OCI-LY1 (cell line): Measurements from ENCODE around the gene C11orf98.

ENCODE experiments used
- H2AFZ ChIP-seq: fragments of 200-600 bp; sonication (generic), shearing (Covaris generic); 2 replicates; pipeline ENCODE4 v1.6.0; 2014; ENCODE audit warnings: antibody characterized with exemption, mild to moderate bottlenecking, low read length
- H3F3A ChIP-seq: fragments of 200-600 bp; sonication (generic), shearing (Covaris generic); 2 replicates; pipeline ENCODE4 v1.6.0; 2014; ENCODE audit warnings: mild to moderate bottlenecking, antibody characterized with exemption, low read length, moderate library complexity; ENCODE audit not compliant: insufficient read depth
- H3K27ac ChIP-seq: fragments of 200-600 bp; sonication (generic); 2 replicates; pipeline ENCODE4 v1.5.1; 2014; ENCODE audit warnings: low read length, mixed run types, mild to moderate bottlenecking, low read depth; ENCODE audit not compliant: poor library complexity, severe bottlenecking
- H3K27me3 ChIP-seq: fragments of 200-600 bp; sonication (generic); 2 replicates; pipeline ENCODE4 v1.6.0; 2014; ENCODE audit warnings: antibody characterized with exemption, mild to moderate bottlenecking, low read length, moderate library complexity; ENCODE audit not compliant: insufficient read depth
- H3K36me3 ChIP-seq: fragments of 200-600 bp; sonication (generic); 2 replicates; pipeline ENCODE4 v1.6.1; 2014; ENCODE audit warnings: mild to moderate bottlenecking, antibody characterized with exemption, low read length, moderate library complexity, mixed read lengths; ENCODE audit not compliant: insufficient read depth
- H3K4me1 ChIP-seq: fragments of 200-600 bp; sonication (generic); 2 replicates; pipeline ENCODE4 v1.5.1; 2014; ENCODE audit warnings: mild to moderate bottlenecking, low read length, moderate library complexity; ENCODE audit not compliant: insufficient read depth, severe bottlenecking
- H3K4me2 ChIP-seq: fragments of 200-600 bp; sonication (generic), shearing (Covaris generic); 2 replicates; pipeline ENCODE4 v1.6.1; 2014; ENCODE audit warnings: low read length
- H3K4me3 ChIP-seq: fragments of 200-600 bp; sonication (generic); 2 replicates; pipeline ENCODE4 v1.5.1; 2014; ENCODE audit warnings: low read length, low read depth, mild to moderate bottlenecking, mixed read lengths; ENCODE audit not compliant: poor library complexity, severe bottlenecking
- H3K79me2 ChIP-seq: fragments of 200-600 bp; shearing (Covaris generic); 2 replicates; pipeline ENCODE4 v1.6.1; 2016; ENCODE audit warnings: mixed run types, low read length, mixed read lengths; ENCODE audit not compliant: insufficient read depth
- H3K9ac ChIP-seq: fragments of 200-600 bp; sonication (generic), shearing (Covaris generic); 2 replicates; pipeline ENCODE4 v1.6.1; 2014; ENCODE audit warnings: mild to moderate bottlenecking, low read length, mixed read lengths
- H3K9me2 ChIP-seq: fragments of 200-600 bp; sonication (generic), shearing (Covaris generic); 2 replicates; pipeline ENCODE4 v1.6.1; 2014; ENCODE audit warnings: low read depth, mild to moderate bottlenecking, low read length, mixed read lengths
- H3K9me3 ChIP-seq: fragments of 200-600 bp; shearing (Covaris generic); 2 replicates; pipeline ENCODE4 v1.6.1; 2014; ENCODE audit warnings: low read length, mixed read lengths
- H4K20me1 ChIP-seq: fragments of 200-600 bp; sonication (generic), shearing (Covaris generic); 2 replicates; pipeline ENCODE4 v1.6.0; 2016; ENCODE audit warnings: mild to moderate bottlenecking, low read length; ENCODE audit not compliant: insufficient read depth
- EZH2 ChIP-seq: fragments of 200-600 bp; sonication (generic), shearing (Covaris generic); IDR thresholded peaks from 2 replicates; pipeline ENCODE4 v1.8.0; 2017; ENCODE audit warnings: borderline replicate concordance, mixed run types, mild to moderate bottlenecking, antibody characterized with exemption, low read length, moderate library complexity, mixed read lengths
- TF ChIP-seq, protein P1 (sequence below): fragments of 200-600 bp; sonication (generic), shearing (Covaris generic); IDR thresholded peaks from 2 replicates; pipeline ENCODE4 v1.5.1; 2017; ENCODE audit warnings: mild to moderate bottlenecking, antibody characterized with exemption, low read length, moderate library complexity, mixed read lengths

The C11orf98 gene

DNA sequence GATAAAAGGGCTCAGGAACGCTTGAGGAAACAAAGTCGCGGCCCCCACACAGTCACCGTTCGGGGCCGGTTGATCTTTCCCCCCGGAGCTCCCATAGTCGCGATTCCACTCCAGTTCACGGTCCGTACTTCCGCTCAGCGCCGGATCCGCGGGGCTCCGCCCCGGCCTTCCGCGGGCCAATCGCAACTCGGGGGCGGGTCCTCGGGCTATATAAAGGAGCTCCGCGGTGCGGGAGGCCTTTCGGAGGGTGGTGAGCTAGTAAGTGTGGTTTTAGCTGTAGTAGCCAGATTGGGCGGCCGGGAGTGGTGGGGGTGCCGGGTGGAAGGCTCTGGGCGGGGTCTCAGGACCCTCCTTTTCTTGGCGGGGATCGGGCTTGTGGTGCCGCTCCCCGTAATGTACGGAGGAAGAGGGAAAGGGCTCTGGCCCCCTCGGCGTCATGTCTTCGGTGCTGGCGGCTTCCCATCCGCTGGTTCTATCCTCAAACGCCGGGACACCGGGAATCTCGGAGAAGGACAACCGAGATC lies at the start of gene C11orf98, which contains the start of gene CSKMT:
Gene C11orf98, minus strand, starts transcription at position 136 of the 524 bp plus-strand sequence. Its CDS starts 41 bp downstream, at position 95.
Gene CSKMT, plus strand, starts transcription at position 238 of the 524 bp plus-strand sequence. CDS start 568 bp downstream, outside the sequence.
- Histone ChIP-seq H3K27me3 (no peaks in the 10 kb centered on the region), H3F3A (no peaks in the 10 kb centered on the region), H3K9ac (peak within 1 kb of the TSS; percentile 99), H3K27ac (peak within 1 kb of the TSS; percentile 93), H3K79me2 (peaks cover 11% of the 10 kb centered on the region; the same call in 1 of the 2 replicates), H3K4me3 (peak within 1 kb of the TSS; percentile 94), H3K36me3 (peaks cover 54% of the 10 kb centered on the region), H4K20me1 (no peaks in the 10 kb centered on the region), H3K4me1 (peaks cover 43% of the 10 kb centered on the region), H2AFZ (no peak within 1 kb of the TSS), H3K9me3 (no peaks in the 10 kb centered on the region), H3K4me2 (peak within 1 kb of the TSS; percentile 94), H3K9me2 (no peaks in the 10 kb centered on the region)
- TF ChIP-seq, protein P1, sequence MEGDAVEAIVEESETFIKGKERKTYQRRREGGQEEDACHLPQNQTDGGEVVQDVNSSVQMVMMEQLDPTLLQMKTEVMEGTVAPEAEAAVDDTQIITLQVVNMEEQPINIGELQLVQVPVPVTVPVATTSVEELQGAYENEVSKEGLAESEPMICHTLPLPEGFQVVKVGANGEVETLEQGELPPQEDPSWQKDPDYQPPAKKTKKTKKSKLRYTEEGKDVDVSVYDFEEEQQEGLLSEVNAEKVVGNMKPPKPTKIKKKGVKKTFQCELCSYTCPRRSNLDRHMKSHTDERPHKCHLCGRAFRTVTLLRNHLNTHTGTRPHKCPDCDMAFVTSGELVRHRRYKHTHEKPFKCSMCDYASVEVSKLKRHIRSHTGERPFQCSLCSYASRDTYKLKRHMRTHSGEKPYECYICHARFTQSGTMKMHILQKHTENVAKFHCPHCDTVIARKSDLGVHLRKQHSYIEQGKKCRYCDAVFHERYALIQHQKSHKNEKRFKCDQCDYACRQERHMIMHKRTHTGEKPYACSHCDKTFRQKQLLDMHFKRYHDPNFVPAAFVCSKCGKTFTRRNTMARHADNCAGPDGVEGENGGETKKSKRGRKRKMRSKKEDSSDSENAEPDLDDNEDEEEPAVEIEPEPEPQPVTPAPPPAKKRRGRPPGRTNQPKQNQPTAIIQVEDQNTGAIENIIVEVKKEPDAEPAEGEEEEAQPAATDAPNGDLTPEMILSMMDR, result no peak
- no peak for TF ChIP-seq EZH2

DNA sequence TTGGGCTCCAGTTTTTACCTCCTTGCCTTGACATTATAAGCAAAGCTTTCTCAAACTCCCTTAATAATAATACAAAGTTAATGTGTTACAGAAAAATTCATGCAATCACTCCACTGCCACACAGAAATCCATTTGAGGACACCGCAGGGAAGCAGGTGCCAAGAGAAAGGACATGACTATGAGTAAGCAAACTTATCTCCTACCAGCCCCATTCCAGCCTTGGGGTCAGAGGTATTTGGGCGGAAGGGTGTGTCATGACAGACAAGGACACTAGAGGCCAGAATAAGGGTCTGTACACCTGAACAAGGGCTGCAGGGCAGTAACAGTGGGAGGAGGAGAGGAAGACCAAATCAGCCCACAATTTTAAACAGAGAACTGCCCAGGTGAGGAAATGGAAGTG lies 48.3 kb upstream of the C11orf98 start:
- Histone ChIP-seq H4K20me1 (no peaks in the 10 kb centered on the region), H3K79me2 (no peaks in the 10 kb centered on the region), H3K9me3 (no peaks in the 10 kb centered on the region), H3K27ac (peak overlapping the region; percentile 45), H3K36me3 (peaks cover 81% of the 10 kb centered on the region), H3K4me2 (no peak overlapping the region), H2AFZ (no peak overlapping the region), H3K4me1 (peaks cover 25% of the 10 kb centered on the region), H3K27me3 (no peaks in the 10 kb centered on the region), H3F3A (peaks cover 12% of the 10 kb centered on the region; the same call in 1 of the 2 replicates), H3K4me3 (no peak overlapping the region), H3K9me2 (no peaks in the 10 kb centered on the region), H3K9ac (no peak overlapping the region)
- TF ChIP-seq, protein P1, result no peak
- no peak for TF ChIP-seq EZH2

DNA sequence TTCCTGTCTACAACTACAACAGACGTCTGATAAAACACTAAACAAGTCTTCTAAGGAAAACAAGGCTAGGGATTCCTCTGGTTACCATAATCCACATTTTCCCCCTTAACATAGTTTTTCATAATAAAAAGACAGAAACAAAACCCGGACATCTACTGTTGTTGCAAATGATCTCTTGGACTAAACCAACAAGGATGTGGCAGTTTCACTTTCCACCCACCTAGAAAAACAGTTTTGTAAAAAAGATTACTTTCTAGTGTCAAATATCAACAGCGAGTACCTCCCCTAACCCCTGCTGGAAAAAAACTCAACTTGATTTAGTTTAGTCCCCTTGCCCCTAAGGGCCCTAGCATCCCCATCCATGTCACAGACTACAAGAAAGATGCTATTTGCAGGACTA lies 47.9 kb upstream of the C11orf98 start:
- Histone ChIP-seq H2AFZ (no peak overlapping the region), H3K27ac (peak overlapping the region; percentile 45), H3K36me3 (peaks cover 78% of the 10 kb centered on the region), H3K4me2 (no peak overlapping the region), H3K9ac (no peak overlapping the region), H3K79me2 (no peaks in the 10 kb centered on the region), H3K4me1 (peaks cover 30% of the 10 kb centered on the region), H3K9me2 (no peaks in the 10 kb centered on the region), H4K20me1 (no peaks in the 10 kb centered on the region), H3K27me3 (no peaks in the 10 kb centered on the region), H3K9me3 (no peaks in the 10 kb centered on the region), H3F3A (peaks cover 12% of the 10 kb centered on the region; the same call in 1 of the 2 replicates), H3K4me3 (no peak overlapping the region)
- TF ChIP-seq, protein P1, result no peak
- no peak for TF ChIP-seq EZH2
